Immature natural killer cell (primary cell): ENCODE data around the gene NDUFB11. TPM values are rescaled to one million over a fixed set of nuclear protein-coding genes. Genes with fewer than 3 reads are reported as not detected.
"Not testable (repeated sequence)": the region's sequence is repeated elsewhere in the genome, so short reads cannot be mapped to it uniquely, and the experiment has no call there.

Experiments
- DNase-seq, 3 donors: peaks; one replicate each; pipeline ENCODE4 v3.0.0; 2022; ENCODE audit warnings: mixed read lengths in 1 of 3
- H3K27ac Mint-ChIP-seq, 6 donors: one replicate each; pipeline ENCODE4 v1.8.0; 2020; ENCODE audit warnings: mixed read lengths in 6 of 6, mild to moderate bottlenecking in 5 of 6, inconsistent platforms in 4 of 6, moderate library complexity in 3 of 6
- H3K27me3 Mint-ChIP-seq, 3 donors: one replicate each; pipeline ENCODE4 v1.8.0; 2020 to 2021; ENCODE audit warnings: low read depth in 3 of 3, mild to moderate bottlenecking in 3 of 3, mixed read lengths in 3 of 3, moderate library complexity in 3 of 3, inconsistent platforms in 1 of 3
- H3K36me3 Mint-ChIP-seq, 3 donors: one replicate each; pipeline ENCODE4 v1.8.0; 2020; ENCODE audit warnings: mixed read lengths in 3 of 3, inconsistent platforms in 2 of 3, mild to moderate bottlenecking in 2 of 3
- H3K4me1 Mint-ChIP-seq, 2 donors: one replicate each; pipeline ENCODE4 v1.8.0; 2020; ENCODE audit warnings: inconsistent platforms in 2 of 2, mild to moderate bottlenecking in 2 of 2, mixed read lengths in 2 of 2, moderate library complexity in 1 of 2
- H3K4me3 Mint-ChIP-seq, 5 donors: one replicate each; pipeline ENCODE4 v1.8.0; 2020; ENCODE audit warnings: mild to moderate bottlenecking in 5 of 5, mixed read lengths in 5 of 5, inconsistent platforms in 3 of 5, moderate library complexity in 3 of 5
- H3K9me3 Mint-ChIP-seq, 6 donors: one replicate each; pipeline ENCODE4 v1.8.0; 2020; ENCODE audit warnings: mild to moderate bottlenecking in 6 of 6, mixed read lengths in 6 of 6, inconsistent platforms in 4 of 6, moderate library complexity in 3 of 6
- polyA plus RNA-seq, 3 donors: library from polyadenylated mRNA; unstranded; fragments of 300-500 nt; fragmentation: Illumina TruSeq; gene quantifications; one replicate each; pipeline ENCODE4 v1.2.3, GENCODE V29; 2021

The NDUFB11 gene
- polyA plus RNA-seq, 3 donors from 2014 or later: 124 to 208 (median 151) TPM

DNA sequence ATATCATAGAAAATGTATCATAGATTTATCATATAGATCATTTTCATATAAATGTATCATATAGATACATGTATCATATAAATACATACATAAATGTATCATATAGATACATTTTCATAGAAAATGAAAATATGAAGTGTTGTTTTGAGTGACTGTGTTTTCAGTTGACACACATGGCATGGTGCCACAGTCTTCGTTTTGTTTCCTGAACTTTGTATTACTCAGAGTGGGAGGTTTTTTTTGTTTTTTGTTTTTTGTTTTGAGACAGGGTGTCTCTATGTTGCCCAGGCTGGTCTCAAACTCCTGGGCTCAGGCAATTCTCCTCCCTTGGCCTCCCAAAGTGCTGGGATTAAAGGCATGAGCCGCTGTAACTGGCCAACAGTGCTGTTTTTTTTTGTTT lies 4.4 kb upstream of the NDUFB11 start:
- peaks cover 10 to 16% (median 15%) of the 10 kb centered on the region in 3 donors for H3K27me3 Mint-ChIP-seq
- H3K9me3 Mint-ChIP-seq: peaks cover 0 to 1% (median 0%) of the 10 kb centered on the region in 6 donors
- peaks cover 29 to 30% of the 10 kb centered on the region in 2 donors for H3K4me1 Mint-ChIP-seq
- no peak overlapping the region for H3K4me3 Mint-ChIP-seq
- DNase-seq: no peak
- H3K36me3 Mint-ChIP-seq: no peaks in the 10 kb centered on the region
- H3K27ac Mint-ChIP-seq: no peak overlapping the region

DNA sequence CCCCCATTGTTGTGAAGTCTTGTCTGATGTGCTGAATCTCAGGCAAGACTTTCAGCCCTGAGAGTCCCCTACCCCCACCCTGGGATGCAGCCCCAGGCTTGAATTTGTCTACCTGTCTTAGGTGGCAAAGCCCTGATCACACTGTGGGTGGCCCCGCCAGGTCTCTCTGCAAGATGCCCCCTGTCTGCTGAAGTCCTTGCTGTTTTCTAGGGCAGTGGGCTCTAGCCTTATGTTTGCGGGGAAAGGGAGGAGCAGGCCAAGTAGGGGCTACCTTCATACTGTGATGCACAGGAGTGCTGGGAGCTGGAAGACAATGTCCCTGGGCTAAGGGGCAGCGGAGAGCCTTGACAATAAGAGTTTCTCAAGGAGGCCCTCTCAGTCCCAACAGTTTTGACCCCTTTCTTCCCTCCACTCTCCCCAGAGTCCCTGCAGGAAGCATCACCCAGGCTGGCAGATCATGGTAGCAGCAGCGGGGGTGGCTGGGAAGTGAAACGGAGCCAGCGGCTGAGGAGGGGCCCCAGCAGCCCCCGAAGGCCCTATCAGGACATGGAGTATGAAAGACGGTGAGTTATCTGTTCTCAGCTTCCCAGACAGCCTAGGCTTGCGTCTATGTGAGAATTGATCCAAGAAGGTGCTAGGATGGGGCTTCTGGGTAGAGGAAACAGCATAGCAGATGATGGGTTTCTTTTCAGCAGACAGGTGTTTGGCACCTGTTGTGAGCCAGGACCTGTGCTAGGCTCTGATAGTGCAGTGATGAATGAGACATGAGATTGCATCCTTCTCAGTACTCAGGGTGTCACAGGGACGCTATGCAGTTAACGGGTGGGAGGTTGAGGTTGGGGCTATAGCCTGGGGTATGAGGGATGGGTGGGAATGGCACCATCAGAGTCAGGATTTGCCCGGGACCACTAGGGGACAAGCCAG lies 2.7 kb upstream of the NDUFB11 start:
- Mint-ChIP-seq H3K27me3 (peaks cover 10 to 16% (median 15%) of the 10 kb centered on the region in 3 donors), H3K4me1 (peaks cover 36 to 38% of the 10 kb centered on the region in 2 donors), H3K4me3 (peak overlapping the region in 3 of 5 donors; percentile 7 to 46 (median 34)), H3K36me3 (no peaks in the 10 kb centered on the region), H3K27ac (peak overlapping the region in 2 of 6 donors; percentile 25 to 36), H3K9me3 (peaks cover 0 to 1% (median 0%) of the 10 kb centered on the region in 6 donors)
- no peak for DNase-seq

DNA sequence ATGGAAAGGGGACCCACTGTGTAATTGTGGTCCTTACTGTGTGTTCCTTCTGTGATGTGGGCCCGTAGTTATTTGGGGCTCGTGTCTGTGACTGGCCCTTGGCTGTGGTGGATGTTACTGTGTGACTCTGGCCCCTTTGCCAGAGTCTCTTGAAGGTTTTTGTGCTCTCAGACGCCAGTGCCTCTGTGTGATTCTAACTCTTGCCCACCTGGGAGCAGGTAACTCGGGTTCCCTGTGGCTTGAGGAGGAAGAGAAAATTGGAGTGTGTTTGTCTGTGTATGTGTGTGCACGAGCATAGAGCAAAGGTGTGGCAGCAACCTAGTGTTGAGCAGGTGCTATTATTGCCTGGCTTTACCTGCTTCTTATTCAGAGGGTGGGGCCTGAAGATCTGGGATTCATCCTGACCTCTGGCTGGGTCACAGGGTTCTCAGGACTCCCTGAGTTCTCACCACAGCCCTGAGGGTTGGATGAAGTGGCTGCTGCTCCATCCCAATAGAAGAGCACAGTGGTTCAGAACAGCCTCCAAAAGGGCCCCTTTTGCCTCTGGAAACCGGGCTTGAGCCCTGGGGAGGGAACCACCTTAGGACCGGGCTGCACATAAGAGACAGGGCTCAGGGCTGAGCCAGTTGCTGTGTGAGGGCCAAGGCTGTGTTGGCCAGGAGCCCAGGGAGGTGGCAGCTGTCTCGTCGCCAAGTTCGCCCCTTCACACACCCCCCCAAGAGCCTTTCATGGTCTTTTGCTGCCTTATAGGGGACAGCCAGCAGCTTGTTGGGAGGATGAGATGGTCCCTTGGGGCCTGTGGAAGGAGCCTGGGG lies 1.8 kb upstream of the NDUFB11 start:
- H3K27me3 Mint-ChIP-seq: peaks cover 10 to 16% (median 15%) of the 10 kb centered on the region in 3 donors
- peaks cover 0 to 1% (median 0%) of the 10 kb centered on the region in 6 donors for H3K9me3 Mint-ChIP-seq
- H3K4me3 Mint-ChIP-seq: peak overlapping the region; percentile 95 to 97 (median 97)
- H3K36me3 Mint-ChIP-seq: no peaks in the 10 kb centered on the region
- H3K27ac Mint-ChIP-seq: peak overlapping the region; percentile 61 to 98 (median 96)
- no peak for DNase-seq
- H3K4me1 Mint-ChIP-seq: peaks cover 36 to 38% of the 10 kb centered on the region in 2 donors

DNA sequence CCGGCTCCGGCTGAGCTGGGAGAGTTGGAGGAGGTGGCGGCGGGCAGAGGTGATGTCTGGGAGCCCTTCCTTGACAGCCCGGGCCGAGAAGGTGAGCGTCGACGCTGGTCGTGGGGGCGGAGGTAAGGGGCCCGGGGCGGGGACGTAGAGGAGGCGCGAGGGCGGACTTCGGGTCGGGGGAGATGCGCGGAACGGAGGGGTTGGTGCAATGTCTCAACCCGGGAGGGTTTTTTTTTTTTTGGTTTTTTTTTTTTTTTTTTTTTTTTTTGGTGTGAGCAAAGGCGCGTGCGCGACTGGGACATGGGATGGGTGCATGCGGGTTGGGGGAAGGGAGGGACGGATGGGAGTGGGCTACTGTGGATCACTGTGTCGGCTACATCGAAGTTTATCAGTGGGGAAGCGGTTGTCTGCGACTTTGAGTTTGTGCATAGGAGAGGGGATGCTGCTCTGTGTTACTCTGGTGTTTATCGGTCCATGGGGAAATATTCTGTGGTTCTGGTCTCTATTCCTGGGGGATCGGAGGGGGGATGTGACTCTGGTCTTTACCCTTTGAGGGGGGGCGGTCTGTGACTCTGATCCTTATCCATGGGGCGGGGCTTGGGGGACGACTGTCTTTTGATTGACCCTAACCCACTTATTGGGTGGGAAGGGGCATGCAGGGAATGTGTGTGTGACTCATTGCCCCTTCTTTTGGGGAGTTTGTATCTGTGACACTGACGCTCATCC lies 1.1 kb upstream of the NDUFB11 start:
- Mint-ChIP-seq H3K36me3 (no peaks in the 10 kb centered on the region), H3K4me1 (peaks cover 36 to 38% of the 10 kb centered on the region in 2 donors)
- no peak for DNase-seq

DNA sequence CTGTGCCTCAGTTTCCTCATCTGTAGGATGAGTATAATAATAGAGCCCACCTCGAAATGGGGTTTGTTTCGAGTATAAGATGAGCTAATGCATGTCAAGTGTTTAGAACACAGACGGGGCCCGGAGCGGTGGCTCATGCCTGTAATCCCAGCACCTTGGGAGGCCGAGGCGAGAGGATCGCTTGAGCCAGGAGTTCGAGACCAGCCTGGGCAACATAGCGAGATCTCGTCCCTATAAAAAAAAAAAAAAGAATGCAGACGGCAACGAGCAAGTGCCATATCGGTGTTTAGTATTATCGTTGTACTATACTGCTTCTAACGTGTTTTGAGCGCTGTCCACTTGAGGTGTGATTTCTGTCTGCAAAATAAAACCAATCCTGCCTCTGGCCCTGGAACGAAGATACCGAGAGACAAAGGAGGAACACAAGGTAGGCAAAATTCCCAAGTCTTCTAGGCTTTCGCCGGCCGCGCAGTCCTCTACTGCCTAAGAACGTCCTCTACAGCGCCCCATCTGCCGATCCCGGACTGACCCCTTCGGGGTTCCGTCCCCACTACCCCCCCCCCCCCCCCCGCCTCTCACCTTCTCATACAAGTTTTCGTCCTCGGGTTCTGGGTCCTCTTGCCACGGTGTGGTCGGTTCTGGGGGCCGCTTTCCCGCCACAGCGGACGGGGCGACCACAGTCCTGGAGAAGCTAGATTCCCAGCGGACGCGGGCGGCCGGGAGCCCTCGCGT lies 442 bp downstream of the NDUFB11 start:
- peaks cover 11 to 17% (median 15%) of the 10 kb centered on the region in 3 donors for H3K27me3 Mint-ChIP-seq
- peaks cover 34 to 38% of the 10 kb centered on the region in 2 donors for H3K4me1 Mint-ChIP-seq
- peaks cover 0 to 3% (median 0%) of the 10 kb centered on the region in 6 donors for H3K9me3 Mint-ChIP-seq
- H3K4me3 Mint-ChIP-seq: peak overlapping the region; percentile 95 to 97 (median 97)
- peak in 1 of 3 donors; percentile 10 for DNase-seq
- peak overlapping the region; percentile 95 to 98 (median 96) for H3K27ac Mint-ChIP-seq
- H3K36me3 Mint-ChIP-seq: no peaks in the 10 kb centered on the region

More for the DNA sequence above, 1.1 kb upstream of the NDUFB11 start:
- Mint-ChIP-seq H3K9me3 (peaks cover 0 to 1% (median 0%) of the 10 kb centered on the region in 6 donors), H3K27me3 (peaks cover 10 to 17% (median 16%) of the 10 kb centered on the region in 3 donors), H3K27ac (peak overlapping the region; percentile 95 to 98 (median 96)), H3K4me3 (peak overlapping the region; percentile 95 to 97 (median 97))

DNA sequence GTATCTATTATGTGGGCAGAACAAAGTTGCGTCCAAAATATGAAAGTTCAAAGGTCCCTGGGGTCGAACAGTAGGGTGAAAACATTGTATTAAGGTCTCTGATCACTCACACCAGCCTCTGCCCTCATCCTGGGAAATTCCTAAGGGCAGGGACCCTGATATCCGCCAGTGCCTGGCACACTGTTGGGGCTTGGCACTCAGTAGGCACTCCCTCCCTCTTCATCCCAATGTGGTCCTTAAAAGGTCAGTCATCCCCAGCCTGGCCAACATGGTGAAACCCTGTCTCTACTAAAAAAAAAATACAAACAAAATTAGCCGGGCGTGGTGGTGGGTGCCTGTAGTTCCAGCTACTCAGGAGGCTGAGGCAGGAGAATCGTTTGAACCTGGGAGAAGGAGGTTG lies 6.3 kb downstream of the NDUFB11 start:
- peaks cover 0 to 5% (median 2%) of the 10 kb centered on the region in 3 donors for H3K27me3 Mint-ChIP-seq
- H3K27ac Mint-ChIP-seq: no peak overlapping the region
- no peak overlapping the region for H3K4me3 Mint-ChIP-seq
- H3K4me1 Mint-ChIP-seq: peaks cover under 1% of the 10 kb centered on the region in 2 donors
- DNase-seq: no peak
- H3K9me3 Mint-ChIP-seq: peaks cover 0 to 1% (median 0%) of the 10 kb centered on the region in 6 donors
- no peaks in the 10 kb centered on the region for H3K36me3 Mint-ChIP-seq

DNA sequence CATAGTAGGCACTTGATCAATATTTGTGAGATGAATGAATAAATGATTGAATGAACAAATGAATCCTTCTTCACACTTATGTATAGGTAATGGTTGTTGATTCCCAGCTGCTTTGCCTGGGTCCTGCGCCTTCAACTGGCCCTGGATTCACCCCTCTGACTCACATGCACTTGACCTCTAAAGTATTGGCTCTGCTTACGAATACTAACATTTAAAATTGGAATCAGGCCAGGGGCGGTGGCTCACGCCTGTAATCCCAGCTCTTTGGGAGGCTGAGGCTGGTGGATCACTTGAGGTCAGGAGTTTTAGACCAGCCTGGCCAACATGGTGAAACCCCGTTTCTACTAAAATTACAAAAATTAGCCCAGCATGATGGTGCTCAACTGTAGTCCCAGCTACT lies 8.9 kb downstream of the NDUFB11 start:
- not testable (repeated sequence) for DNase-seq, H3K4me3 Mint-ChIP-seq, H3K36me3 Mint-ChIP-seq, H3K4me1 Mint-ChIP-seq, H3K9me3 Mint-ChIP-seq, H3K27me3 Mint-ChIP-seq, H3K27ac Mint-ChIP-seq

DNA sequence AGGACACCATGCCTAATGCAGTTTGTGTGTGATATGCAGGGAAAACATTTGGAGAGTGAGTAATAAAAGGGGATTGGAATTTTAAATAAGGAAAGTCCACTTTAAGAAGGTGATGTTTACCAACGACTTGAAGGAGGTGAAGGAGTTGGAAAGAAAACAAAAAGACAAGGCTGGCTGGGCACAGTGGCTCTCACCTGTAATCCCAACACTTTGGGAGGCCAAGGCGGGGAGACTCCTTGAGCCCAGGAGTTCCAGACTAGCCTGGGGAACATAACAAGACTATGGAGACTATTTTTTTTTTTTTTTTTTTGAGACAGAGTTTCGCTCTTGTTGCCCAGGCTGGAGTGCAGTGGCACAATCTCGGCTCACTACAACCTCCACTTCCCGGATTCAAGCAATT lies 11.0 kb downstream of the NDUFB11 start:
- Mint-ChIP-seq H3K27ac (no peak overlapping the region), H3K27me3 (peaks cover 1 to 5% (median 4%) of the 10 kb centered on the region in 3 donors), H3K9me3 (no peaks in the 10 kb centered on the region), H3K4me1 (peaks cover 0 to 10% of the 10 kb centered on the region in 2 donors), H3K4me3 (no peak overlapping the region), H3K36me3 (no peaks in the 10 kb centered on the region)
- no peak for DNase-seq

DNA sequence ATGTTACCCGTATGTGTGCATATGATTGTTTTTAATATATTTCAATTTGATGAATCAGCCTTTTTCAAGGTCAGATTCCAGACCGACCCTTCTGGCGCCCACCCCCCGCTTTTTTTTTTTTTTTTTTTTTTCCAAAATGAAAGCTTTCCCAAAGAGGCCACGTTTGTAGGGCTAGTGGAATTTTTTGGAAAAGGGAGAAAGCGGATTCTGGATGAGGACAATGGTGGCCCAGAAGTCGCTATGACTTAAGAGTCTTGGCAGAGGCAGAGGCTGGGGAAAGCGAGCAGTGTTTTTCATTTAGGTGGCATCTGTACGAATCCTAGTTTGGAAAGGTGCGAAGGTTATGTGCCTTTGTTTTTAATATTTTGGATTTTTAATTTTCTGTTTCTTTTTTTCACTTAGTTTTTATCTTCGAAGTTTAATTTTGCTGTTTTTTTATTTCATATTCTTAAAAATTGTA lies 14.6 kb downstream of the NDUFB11 start:
- peak overlapping the region in 3 of 6 donors; percentile 96 to 98 (median 97) for H3K27ac Mint-ChIP-seq
- no peak for DNase-seq
- H3K4me1 Mint-ChIP-seq: peaks cover 0 to 10% of the 10 kb centered on the region in 2 donors
- H3K27me3 Mint-ChIP-seq: peaks cover 2 to 5% (median 4%) of the 10 kb centered on the region in 3 donors
- no peaks in the 10 kb centered on the region for H3K9me3 Mint-ChIP-seq
- H3K36me3 Mint-ChIP-seq: no peaks in the 10 kb centered on the region
- peak overlapping the region; percentile 95 to 98 (median 97) for H3K4me3 Mint-ChIP-seq

DNA sequence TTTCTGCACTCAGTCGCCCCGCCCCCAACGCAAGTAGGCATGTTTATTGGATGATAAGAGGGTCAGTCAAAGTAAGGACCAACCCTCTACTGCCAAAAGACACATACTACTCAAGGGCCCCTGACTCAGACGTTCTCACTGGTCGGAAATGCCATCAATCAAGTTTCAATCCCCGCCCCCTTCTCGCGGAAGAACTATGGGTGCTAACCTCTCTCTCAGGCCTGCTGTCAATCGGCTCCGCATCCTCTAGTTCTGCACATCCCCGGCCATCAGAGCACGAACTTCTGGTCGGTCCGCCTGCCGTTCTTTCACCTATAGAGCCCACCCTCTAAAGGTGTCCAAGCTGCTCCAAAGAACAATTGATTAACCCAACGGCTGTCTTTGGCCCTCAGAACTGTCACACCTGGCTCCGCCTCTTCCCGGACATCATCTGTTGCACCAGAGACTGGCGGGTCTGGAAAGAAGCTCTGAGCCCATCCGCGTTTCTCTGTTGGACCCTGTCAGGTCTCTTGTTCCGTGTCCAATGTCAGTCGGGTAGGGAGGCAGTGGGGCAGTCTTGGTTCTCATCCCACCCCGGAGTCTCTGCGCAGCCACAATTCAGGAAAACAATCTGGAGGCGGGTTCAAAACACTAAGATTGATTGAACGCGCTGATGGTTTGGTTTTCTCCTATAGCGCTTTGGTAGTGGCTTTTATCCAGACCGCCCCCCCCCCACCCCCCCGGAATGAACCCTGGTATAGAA lies 15.2 kb downstream of the NDUFB11 start:
- Mint-ChIP-seq H3K4me3 (peak overlapping the region; percentile 95 to 98 (median 97)), H3K4me1 (peaks cover 0 to 10% of the 10 kb centered on the region in 2 donors), H3K36me3 (no peaks in the 10 kb centered on the region), H3K27ac (peak overlapping the region; percentile 92 to 98 (median 96)), H3K9me3 (no peaks in the 10 kb centered on the region), H3K27me3 (peaks cover 2 to 5% (median 4%) of the 10 kb centered on the region in 3 donors)
- peak; percentile 91 to 93 (median 91) for DNase-seq

DNA sequence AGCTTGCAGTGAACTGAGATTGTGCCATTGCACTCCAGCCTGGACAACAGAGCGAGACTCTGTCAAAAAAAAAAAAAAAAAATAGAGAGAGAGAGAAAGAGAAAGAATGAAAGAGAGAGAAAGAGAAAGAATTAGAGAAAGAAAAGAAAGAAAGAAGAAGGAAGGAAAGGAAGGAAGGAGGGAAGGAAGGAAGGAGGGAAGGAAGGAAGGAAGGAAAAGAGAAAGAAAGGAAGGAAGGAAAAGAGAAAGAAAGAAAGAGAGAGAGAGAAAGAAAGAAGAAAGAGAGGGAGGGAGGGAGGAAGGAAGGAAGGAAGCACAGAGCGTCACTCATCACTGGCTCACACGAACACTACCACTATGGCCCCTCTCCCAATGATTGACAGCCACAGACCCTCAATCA lies 20.0 kb downstream of the NDUFB11 start:
- not testable (repeated sequence) for H3K9me3 Mint-ChIP-seq, H3K4me3 Mint-ChIP-seq, DNase-seq, H3K27ac Mint-ChIP-seq, H3K4me1 Mint-ChIP-seq, H3K36me3 Mint-ChIP-seq, H3K27me3 Mint-ChIP-seq

DNA sequence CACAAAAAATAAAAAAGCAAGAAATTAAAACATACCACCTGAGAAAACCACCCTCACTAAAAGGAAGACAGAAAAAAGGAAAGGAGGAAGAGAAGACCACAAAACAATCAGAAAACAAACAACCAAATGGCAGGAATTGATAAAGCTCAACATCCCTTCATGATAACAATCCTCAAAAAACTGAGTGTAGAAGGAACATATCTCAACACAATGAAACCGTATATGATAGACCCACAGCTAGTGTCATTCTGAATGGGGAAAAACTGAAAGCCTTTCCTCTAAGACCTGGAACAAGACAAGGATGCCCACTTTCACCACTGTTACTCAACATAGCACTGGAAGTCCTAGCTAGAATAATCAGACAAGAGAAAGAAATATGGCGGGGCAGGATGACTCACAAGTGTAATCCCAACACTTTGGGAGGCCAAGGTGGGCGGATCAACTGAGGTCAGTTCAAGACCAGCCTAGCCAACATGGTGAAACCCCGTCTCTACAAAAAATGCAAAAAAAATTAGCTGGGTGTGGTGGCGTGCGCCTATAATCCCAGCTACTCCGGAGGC lies 27.9 kb downstream of the NDUFB11 start:
- not testable (repeated sequence) for H3K36me3 Mint-ChIP-seq, H3K9me3 Mint-ChIP-seq, H3K27me3 Mint-ChIP-seq, H3K27ac Mint-ChIP-seq, H3K4me1 Mint-ChIP-seq, H3K4me3 Mint-ChIP-seq, DNase-seq
